ENCODE data around the gene FXYD6.

The FXYD6 gene

GRCh38 chr11:117808784-117809183 lies 67.7 kb downstream of the FXYD6 start:
- DNase-seq (ENCODE audit: low read depth), result no peak
- no peak for TF ChIP-seq CTCF (conservative IDR thresholded peaks at IDR 0.05; ENCODE audit: low read depth, low read length)
- no peak overlapping the region for H3K4me3 ChIP-seq (ENCODE audit: low read depth, low read length)

GRCh38 chr11:117807482-117808327 lies 68.8 kb downstream of the FXYD6 start:
- no peak overlapping the region for H3K4me3 ChIP-seq (ENCODE audit: low read depth, low read length)
- peak; percentile 96 for TF ChIP-seq CTCF (conservative IDR thresholded peaks at IDR 0.05; ENCODE audit: low read depth, low read length)
- peak; percentile 77 for DNase-seq (ENCODE audit: low read depth)

- H3K4me3 ChIP-seq (ENCODE audit: low read depth, low read length), result no peak overlapping the region
- DNase-seq (ENCODE audit: low read depth), result no peak
- TF ChIP-seq CTCF (conservative IDR thresholded peaks at IDR 0.05; ENCODE audit: low read depth, low read length), result no peak
Observed at GRCh38 chr11:117806846-117807245, 69.6 kb downstream of the FXYD6 start.

- no peak for DNase-seq (ENCODE audit: low read depth)
- no peak for TF ChIP-seq CTCF (conservative IDR thresholded peaks at IDR 0.05; ENCODE audit: low read depth, low read length)
- no peak overlapping the region for H3K4me3 ChIP-seq (ENCODE audit: low read depth, low read length)
Observed at GRCh38 chr11:117805045-117805444, 71.4 kb downstream of the FXYD6 start.

GRCh38 chr11:117803896-117804295 lies 72.6 kb downstream of the FXYD6 start:
- H3K4me3 ChIP-seq (ENCODE audit: low read depth, low read length), result no peak overlapping the region
- DNase-seq (ENCODE audit: low read depth), result no peak
- no peak for TF ChIP-seq CTCF (conservative IDR thresholded peaks at IDR 0.05; ENCODE audit: low read depth, low read length)

GRCh38 chr11:117799634-117800033 lies 76.8 kb downstream of the FXYD6 start:
- no peak for TF ChIP-seq CTCF (conservative IDR thresholded peaks at IDR 0.05; ENCODE audit: low read depth, low read length)
- H3K4me3 ChIP-seq (ENCODE audit: low read depth, low read length), result no peak overlapping the region
- no peak for DNase-seq (ENCODE audit: low read depth)
